ENCODE measurements around the gene RHPN2.
"Not testable (repeated sequence)": the region's sequence is repeated elsewhere in the genome, so short reads cannot be mapped to it uniquely, and the experiment has no call there.

DNA sequence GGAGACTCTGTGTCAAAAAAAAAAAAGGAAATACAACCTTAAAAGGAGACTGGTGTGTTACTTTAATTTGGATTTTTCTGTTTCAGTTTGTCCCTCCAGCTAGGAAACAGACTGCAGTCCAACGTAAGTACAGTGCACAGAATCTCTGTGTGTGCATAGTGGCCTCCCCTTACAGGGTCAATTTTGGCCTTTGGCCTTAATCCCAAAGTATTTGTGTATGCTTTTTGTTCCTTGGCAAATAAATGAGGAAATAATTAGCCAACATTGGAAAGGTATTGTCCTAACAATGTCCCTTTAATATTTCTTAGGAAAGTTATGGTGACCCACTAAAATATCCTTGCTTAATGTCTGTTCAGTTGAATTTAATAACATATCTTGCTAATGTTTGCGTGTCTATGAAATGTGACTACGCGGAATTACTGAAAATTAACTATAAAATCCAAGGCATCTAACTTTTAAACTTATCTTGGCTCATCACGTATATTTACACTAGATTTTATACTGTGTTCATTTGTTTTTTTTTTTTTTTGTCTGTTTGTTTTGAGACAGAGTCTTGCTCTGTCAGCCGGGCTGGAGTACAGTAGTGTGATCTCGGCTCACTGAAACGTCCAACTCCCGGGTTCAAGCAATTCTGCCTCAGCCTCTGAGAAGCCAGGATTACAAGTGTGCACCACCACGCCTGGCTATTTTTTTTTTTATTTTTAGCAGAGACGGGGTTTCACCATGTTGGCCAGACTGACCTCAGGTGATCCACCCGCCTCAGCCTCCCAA lies 39.0 kb downstream of the RHPN2 start:
- TF ChIP-seq, protein P1, sequence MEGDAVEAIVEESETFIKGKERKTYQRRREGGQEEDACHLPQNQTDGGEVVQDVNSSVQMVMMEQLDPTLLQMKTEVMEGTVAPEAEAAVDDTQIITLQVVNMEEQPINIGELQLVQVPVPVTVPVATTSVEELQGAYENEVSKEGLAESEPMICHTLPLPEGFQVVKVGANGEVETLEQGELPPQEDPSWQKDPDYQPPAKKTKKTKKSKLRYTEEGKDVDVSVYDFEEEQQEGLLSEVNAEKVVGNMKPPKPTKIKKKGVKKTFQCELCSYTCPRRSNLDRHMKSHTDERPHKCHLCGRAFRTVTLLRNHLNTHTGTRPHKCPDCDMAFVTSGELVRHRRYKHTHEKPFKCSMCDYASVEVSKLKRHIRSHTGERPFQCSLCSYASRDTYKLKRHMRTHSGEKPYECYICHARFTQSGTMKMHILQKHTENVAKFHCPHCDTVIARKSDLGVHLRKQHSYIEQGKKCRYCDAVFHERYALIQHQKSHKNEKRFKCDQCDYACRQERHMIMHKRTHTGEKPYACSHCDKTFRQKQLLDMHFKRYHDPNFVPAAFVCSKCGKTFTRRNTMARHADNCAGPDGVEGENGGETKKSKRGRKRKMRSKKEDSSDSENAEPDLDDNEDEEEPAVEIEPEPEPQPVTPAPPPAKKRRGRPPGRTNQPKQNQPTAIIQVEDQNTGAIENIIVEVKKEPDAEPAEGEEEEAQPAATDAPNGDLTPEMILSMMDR (conservative IDR thresholded peaks at IDR 0.05; ENCODE audit: low read depth in 2 of 2): not testable (repeated sequence)
- not testable (repeated sequence) for TF ChIP-seq CREB1 (CRISPR knock-in tag; IDR thresholded peaks at IDR 0.05; ENCODE audit: low read depth); NANOG (IDR thresholded peaks at IDR 0.05; ENCODE audit: borderline replicate concordance); EZH2 (IDR thresholded peaks at IDR 0.05; ENCODE audit: low read depth, unreplicated experiment); EZH2phosphoT487 (IDR thresholded peaks at IDR 0.05; ENCODE audit: unreplicated experiment); ZNF114 (CRISPR knock-in tag; IDR thresholded peaks at IDR 0.05); POLR2AphosphoS5 (IDR thresholded peaks at IDR 0.05; ENCODE audit: low read depth); JUNB (IDR thresholded peaks at IDR 0.05; ENCODE audit: unreplicated experiment); ZNF331 (CRISPR knock-in tag; IDR thresholded peaks at IDR 0.05; ENCODE audit: low read depth); STAT1 (IDR thresholded peaks at IDR 0.05; ENCODE audit: unreplicated experiment)
- TF ChIP-seq, protein P2, sequence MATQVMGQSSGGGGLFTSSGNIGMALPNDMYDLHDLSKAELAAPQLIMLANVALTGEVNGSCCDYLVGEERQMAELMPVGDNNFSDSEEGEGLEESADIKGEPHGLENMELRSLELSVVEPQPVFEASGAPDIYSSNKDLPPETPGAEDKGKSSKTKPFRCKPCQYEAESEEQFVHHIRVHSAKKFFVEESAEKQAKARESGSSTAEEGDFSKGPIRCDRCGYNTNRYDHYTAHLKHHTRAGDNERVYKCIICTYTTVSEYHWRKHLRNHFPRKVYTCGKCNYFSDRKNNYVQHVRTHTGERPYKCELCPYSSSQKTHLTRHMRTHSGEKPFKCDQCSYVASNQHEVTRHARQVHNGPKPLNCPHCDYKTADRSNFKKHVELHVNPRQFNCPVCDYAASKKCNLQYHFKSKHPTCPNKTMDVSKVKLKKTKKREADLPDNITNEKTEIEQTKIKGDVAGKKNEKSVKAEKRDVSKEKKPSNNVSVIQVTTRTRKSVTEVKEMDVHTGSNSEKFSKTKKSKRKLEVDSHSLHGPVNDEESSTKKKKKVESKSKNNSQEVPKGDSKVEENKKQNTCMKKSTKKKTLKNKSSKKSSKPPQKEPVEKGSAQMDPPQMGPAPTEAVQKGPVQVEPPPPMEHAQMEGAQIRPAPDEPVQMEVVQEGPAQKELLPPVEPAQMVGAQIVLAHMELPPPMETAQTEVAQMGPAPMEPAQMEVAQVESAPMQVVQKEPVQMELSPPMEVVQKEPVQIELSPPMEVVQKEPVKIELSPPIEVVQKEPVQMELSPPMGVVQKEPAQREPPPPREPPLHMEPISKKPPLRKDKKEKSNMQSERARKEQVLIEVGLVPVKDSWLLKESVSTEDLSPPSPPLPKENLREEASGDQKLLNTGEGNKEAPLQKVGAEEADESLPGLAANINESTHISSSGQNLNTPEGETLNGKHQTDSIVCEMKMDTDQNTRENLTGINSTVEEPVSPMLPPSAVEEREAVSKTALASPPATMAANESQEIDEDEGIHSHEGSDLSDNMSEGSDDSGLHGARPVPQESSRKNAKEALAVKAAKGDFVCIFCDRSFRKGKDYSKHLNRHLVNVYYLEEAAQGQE (IDR thresholded peaks at IDR 0.05; ENCODE audit: unreplicated experiment): not testable (repeated sequence)
- TF ChIP-seq, protein P3, sequence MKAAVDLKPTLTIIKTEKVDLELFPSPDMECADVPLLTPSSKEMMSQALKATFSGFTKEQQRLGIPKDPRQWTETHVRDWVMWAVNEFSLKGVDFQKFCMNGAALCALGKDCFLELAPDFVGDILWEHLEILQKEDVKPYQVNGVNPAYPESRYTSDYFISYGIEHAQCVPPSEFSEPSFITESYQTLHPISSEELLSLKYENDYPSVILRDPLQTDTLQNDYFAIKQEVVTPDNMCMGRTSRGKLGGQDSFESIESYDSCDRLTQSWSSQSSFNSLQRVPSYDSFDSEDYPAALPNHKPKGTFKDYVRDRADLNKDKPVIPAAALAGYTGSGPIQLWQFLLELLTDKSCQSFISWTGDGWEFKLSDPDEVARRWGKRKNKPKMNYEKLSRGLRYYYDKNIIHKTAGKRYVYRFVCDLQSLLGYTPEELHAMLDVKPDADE (IDR thresholded peaks at IDR 0.05): not testable (repeated sequence)
- TF ChIP-seq, protein P4, sequence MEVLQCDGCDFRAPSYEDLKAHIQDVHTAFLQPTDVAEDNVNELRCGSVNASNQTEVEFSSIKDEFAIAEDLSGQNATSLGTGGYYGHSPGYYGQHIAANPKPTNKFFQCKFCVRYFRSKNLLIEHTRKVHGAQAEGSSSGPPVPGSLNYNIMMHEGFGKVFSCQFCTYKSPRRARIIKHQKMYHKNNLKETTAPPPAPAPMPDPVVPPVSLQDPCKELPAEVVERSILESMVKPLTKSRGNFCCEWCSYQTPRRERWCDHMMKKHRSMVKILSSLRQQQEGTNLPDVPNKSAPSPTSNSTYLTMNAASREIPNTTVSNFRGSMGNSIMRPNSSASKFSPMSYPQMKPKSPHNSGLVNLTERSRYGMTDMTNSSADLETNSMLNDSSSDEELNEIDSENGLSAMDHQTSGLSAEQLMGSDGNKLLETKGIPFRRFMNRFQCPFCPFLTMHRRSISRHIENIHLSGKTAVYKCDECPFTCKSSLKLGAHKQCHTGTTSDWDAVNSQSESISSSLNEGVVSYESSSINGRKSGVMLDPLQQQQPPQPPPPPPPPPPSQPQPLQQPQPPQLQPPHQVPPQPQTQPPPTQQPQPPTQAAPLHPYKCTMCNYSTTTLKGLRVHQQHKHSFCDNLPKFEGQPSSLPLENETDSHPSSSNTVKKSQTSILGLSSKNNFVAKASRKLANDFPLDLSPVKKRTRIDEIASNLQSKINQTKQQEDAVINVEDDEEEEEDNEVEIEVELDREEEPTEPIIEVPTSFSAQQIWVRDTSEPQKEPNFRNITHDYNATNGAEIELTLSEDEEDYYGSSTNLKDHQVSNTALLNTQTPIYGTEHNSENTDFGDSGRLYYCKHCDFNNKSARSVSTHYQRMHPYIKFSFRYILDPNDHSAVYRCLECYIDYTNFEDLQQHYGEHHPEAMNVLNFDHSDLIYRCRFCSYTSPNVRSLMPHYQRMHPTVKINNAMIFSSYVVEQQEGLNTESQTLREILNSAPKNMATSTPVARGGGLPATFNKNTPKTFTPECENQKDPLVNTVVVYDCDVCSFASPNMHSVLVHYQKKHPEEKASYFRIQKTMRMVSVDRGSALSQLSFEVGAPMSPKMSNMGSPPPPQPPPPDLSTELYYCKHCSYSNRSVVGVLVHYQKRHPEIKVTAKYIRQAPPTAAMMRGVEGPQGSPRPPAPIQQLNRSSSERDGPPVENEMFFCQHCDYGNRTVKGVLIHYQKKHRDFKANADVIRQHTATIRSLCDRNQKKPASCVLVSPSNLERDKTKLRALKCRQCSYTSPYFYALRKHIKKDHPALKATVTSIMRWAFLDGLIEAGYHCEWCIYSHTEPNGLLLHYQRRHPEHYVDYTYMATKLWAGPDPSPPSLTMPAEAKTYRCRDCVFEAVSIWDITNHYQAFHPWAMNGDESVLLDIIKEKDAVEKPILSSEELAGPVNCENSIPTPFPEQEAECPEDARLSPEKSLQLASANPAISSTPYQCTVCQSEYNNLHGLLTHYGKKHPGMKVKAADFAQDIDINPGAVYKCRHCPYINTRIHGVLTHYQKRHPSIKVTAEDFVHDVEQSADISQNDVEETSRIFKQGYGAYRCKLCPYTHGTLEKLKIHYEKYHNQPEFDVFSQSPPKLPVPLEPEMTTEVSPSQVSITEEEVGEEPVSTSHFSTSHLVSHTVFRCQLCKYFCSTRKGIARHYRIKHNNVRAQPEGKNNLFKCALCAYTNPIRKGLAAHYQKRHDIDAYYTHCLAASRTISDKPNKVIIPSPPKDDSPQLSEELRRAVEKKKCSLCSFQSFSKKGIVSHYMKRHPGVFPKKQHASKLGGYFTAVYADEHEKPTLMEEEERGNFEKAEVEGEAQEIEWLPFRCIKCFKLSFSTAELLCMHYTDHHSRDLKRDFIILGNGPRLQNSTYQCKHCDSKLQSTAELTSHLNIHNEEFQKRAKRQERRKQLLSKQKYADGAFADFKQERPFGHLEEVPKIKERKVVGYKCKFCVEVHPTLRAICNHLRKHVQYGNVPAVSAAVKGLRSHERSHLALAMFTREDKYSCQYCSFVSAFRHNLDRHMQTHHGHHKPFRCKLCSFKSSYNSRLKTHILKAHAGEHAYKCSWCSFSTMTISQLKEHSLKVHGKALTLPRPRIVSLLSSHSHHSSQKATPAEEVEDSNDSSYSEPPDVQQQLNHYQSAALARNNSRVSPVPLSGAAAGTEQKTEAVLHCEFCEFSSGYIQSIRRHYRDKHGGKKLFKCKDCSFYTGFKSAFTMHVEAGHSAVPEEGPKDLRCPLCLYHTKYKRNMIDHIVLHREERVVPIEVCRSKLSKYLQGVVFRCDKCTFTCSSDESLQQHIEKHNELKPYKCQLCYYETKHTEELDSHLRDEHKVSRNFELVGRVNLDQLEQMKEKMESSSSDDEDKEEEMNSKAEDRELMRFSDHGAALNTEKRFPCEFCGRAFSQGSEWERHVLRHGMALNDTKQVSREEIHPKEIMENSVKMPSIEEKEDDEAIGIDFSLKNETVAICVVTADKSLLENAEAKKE (CRISPR knock-in tag; IDR thresholded peaks at IDR 0.05): not testable (repeated sequence)
